Fibroblast of upper back skin (primary cell): ENCODE measurements around the gene TMPRSS11E.
A peak's percentile ranks its signal among the peaks of the same experiment; 100 is the strongest.
"Not testable (repeated sequence)": the region's sequence is repeated elsewhere in the genome, so short reads cannot be mapped to it uniquely, and the experiment has no call there.

Experiments
- DNase-seq: peaks from one replicate; pipeline ENCODE4 v3.0.0-alpha.2; 2013

TMPRSS11E gene, protein sequence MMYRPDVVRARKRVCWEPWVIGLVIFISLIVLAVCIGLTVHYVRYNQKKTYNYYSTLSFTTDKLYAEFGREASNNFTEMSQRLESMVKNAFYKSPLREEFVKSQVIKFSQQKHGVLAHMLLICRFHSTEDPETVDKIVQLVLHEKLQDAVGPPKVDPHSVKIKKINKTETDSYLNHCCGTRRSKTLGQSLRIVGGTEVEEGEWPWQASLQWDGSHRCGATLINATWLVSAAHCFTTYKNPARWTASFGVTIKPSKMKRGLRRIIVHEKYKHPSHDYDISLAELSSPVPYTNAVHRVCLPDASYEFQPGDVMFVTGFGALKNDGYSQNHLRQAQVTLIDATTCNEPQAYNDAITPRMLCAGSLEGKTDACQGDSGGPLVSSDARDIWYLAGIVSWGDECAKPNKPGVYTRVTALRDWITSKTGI

DNA sequence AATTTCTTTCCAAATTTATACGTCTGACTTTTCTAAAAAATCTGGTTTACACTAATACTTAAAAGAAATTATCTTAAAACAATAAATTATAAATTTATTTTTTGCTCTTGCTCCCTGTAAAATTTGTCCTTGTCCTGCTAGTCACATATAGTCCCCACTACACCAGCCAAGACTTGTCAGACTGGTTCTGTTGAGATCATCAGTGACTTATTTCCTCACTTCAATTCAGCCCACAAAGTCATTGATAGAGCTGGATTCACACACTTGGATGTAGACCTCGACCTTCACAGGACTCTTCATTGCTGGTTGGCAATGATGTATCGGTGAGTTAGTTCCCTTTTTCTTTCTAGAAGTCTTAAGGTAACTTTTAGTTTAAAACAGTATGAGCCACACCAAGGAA is at the start of gene TMPRSS11E:
TMPRSS11E (plus strand) TSS at position 263 of the 400 bp plus-strand sequence; CDS start at position 313, 50 bp downstream.
- DNase-seq: no peak

DNA sequence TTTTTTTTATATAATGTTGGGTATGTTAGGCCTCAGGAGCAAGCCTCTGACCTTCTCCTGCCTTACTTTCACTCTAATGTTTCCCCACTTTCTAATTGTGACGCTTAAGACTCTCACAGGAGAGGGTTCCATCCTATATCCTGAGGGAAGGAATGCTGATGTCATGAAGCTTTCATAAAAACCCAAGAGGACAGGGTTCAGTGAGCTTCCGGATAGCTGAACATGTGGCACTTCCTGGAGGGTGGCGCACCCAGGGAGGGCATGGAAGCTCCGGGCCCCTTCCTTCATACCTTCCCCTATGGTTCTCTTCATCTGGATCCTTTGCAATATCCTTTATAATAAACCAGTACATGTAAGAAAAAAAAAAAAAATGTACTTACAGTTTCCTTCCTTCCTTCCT is 48.0 kb upstream of the TMPRSS11E start:
- no peak for DNase-seq

DNA sequence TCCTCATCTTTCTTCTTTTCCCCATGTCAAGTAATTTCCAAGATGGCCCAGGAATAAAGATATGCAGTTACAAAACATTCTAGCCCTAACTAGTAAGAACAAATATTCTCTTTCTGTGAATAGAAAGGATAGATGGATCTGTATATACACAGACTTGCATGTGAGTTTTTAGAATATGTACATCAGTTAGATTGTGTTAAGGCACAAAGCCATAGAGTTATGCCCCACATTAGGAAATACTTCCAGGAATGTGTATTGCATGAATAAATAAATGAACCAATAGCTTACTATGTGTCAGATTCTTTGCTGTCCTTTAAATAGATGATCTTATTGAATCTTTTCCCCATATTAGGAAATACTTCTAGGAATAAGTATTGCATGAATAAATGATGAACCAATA is 46.0 kb upstream of the TMPRSS11E start:
- peak; percentile 9 for DNase-seq

DNA sequence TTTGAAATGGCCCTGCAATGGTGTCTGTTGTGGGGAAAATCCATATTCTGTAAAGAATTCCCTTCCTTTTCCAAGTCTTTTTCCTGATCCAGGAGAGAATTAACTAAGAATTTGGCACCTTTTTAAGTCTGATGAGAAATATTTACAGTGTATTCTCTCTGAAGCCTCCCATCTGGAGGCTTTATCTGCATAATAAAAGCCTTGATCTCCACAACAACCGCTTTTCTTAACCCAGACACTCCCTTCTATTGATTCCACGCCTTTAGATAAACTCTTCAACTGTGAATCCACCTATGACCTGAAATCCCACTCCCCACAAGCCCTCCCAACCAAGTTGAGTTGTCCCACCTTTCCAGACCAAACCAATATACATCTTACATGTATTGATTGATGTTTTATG is 43.1 kb upstream of the TMPRSS11E start:
- DNase-seq: no peak

DNA sequence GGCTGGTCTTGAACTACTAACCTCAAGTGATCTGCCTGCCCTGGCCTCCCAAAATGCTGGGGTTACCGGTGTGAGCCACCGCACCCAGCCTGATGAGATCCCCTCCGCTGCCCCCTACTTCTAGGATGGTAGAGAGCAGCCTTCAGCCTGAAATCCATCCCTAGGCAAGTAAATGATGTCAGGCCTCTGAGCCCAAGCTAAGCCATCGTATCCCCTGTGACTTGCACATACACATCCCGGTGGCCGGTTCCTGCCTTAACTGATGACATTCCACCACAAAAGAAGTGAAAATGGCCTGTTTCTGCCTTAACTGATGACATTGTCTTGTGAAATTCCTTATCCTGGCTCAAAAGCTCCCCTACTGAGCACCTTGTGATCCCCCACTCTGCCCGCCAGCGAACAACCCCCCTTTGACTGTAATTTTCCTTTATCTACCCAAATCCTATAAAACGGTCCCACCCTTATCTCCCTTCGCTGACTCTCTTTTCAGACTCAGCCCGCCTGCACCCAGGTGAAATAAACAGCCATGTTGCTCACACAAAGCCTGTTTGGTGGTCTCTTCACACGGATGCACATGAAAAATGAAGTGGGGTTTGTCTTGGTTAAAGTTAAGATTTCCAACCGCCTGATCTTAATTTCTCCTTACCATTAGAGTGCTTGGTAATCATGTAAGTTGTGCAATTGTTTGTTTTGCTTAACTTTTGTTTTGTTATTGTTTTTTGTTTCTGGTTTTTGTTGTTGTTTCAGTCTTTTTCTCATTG is 41.4 kb upstream of the TMPRSS11E start:
- DNase-seq: not testable (repeated sequence)

DNA sequence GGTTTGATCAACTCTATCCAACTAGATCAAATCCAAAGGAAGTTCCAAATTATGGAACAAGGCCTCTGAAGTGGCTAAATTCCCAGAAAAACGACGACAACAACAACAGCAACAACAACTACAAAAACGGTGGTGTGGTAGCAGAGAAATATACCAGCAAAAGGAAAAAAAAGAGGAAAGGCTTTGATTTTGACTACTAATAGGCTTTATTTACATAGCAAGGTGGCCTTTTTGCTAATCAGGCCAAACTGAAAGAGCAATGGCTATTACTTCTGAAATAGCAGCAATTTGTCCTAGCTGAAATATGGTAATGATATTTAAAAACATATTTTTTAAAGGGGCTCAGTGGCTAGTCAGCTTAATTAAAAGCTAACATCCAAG is 40.8 kb upstream of the TMPRSS11E start:
- DNase-seq: no peak

DNA sequence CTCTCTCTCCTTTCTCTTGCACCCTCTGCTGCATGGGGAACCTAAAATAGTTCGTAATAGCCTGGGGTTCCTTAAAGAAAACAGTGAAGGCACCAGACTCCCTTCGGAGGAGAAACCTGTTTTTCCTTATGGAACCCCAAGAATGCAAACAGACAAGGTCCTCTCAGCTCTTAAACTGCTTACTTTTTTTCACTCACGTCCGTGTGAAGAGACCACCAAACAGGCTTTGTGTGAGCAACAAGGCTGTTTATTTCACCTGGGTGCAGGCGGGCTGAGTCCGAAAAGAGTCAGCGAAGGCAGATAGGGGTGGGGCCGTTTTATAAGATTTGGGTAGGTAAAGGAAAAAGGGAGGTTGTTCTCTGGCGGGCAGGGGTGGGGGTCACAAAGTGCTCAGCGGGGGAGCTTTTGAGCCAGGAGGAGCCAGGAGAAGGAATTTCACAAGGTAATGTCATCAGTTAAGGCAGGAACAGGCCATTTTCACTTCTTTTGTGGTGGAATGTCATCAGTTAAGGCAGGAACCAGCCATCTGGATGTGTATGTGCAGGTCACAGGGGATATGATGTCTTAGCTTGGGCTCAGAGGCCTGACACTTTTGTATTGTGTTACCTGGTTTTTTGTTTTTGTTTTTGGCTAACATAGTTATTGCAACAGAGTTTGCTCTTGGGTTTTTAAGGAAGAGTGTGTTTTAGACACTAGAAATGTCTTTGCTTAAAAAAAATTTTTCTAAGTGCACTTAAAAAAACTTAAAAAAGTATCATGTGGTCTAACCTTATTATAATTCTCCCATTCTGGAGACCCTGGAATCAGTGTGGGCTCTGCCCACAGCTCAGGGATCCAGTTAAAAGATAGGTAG is 40.0 kb upstream of the TMPRSS11E start:
- not testable (repeated sequence) for DNase-seq

DNA sequence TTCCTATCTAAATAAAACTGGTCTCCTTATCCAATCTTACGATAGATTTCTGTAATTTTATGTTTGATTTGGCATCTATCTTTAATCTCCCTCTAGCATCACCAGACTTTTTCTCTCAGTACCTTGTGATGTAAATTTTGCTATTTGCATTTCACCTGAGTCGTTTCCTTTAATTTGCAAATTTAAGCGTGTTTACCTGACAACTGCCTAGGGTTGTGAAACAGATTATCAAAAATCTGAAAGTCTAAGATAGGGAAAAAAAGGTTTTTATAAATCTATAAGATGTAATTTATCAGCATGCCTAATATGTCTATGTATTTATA is 39.4 kb upstream of the TMPRSS11E start:
- DNase-seq: no peak

DNA sequence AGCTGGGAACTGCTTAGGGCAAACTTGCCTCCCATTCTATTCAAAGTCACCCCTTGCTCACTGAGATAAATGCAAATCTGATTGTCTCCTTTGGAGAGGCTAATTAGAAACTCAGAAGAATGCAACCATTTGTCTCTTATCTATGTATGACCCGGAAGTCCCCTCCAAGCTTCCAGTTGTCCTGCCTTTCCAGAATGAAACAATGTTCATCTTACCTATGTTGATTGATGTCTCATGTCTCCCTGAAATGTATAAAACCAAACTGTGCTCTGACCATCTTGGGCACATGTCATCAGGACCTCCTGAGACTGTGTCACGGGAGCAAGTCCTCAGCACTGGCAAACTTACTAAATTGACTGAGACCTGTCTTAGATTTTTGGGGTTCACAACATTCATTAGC is 37.1 kb upstream of the TMPRSS11E start:
- no peak for DNase-seq

DNA sequence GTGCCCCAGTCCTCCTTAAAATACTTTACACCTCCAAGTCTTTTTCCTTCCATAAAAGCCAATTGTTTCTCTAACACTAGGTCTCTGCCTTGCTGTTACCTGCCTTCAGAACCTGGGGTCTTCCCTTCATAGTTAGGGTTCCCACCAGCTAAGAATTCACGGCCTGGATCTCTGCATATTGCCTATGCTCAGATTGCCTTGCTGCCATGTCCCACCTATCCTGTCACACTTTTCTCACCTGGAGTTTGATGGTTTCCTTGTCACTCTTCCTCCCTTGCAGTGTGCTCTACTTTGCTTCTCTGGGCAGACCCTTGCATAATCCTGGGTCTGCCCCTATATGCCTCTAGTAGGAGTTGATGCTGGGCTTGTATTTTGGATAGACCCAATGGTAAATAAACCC is 36.6 kb upstream of the TMPRSS11E start:
- DNase-seq: no peak

DNA sequence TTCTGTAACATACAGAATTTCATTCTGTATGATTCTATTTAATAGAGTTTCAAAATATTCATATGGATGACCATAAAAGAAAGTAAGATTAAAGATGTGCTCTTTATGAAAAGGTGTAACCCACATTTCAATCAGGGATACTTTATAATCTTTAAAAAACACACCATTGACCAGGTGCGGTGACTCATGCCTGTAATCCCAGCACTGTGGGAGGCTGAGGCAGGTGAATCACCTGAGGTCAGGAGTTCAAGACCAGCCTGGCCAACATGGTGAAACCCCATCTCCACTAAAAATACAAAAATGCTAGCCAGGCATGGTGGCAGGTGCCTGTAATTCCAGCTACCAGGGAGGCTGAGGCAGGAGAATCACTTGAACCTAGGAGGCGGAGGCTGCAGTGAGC is 35.2 kb upstream of the TMPRSS11E start:
- DNase-seq: not testable (repeated sequence)

DNA sequence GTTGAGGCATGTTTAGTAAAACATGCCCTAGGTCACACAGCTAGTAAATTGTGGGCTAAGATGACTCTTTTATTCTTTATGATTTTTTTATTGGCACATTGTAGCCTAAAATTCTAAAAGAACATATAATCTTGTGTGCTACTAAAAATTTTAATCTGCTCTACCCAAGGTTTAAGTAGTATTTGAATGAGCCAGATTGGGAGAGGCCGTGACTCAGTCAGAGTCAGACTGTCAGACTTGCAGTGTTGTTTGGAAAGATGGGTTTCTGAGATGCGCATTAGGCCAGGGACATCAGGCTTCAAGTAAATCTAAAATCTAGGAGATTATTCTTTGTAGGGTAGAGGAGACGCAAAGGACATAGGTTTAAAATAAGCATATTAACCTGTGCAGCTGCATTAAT is 30.7 kb upstream of the TMPRSS11E start:
- no peak for DNase-seq

DNA sequence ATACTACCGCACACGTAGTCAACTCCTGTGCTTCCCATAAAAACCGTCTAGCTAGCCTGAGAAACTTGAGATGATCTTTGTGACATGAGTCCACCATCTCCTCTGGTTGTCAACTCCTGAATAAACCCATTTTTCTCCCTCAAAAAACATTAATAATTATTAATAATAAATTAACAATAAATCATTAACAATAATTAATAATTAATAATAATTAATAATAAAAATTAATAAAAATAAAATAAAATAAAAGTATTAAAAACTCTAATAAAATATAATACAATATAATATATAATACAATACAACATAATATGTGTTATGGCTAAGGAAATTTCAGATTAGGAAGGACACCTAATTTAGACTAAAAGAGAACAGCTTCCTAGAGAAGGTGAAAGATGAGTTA is 20.7 kb upstream of the TMPRSS11E start:
- DNase-seq: no peak

DNA sequence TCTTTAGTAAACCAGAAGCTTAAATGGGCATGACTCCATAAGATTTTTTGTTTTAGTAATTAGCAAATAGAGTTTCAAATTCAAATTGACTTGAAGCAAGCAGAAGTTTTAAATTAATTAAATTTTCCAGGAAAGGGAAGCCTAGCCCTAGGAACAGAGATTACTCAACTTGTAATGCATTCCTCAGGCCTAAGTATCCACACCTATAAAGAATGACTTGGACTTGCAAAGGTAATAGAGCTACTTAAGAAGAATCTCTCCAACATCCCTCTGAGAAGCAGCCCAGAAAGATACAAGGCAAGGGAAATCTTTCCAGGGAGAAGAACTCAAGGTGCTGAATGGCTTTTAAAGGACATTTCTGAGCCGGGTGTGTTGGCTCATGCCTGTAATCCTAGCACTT is 16.9 kb upstream of the TMPRSS11E start:
- DNase-seq: no peak

DNA sequence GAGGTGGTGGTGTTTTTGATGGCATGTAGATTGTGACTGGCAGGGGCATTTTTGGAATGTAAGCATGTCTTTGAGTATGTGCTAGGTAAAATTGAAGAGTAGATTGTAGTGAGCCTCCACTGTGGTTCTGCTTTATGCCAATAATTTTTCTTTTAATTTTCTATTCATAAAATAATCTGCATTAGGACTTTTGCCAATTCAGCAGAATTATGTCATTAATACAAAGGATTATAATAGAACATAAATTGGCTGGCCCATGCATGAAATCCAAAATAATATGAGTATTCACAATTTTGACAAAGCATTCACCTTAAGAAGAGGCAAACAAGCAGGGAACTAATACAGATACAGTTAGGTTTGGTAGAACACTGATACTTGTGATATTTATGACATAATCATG is 14.9 kb upstream of the TMPRSS11E start:
- DNase-seq: no peak

DNA sequence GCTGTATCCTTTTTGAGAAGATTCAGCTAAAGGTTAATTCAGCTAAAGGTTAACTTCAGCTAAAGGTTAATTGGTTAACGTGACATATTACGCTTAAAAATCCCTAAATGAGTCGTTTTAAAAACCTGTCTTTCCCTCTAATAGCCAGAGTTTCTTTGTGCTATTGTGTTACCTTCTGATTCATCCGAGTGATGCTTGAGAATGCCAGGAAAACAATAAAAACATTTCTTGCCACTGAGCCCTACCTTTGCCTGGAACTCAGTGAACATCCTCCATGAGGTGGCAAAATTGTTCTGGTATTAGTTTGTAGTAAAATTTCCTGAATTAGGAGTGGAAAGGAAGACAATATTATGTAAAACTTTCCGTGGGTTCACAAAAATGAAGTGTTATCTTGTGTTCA is 13.7 kb upstream of the TMPRSS11E start:
- no peak for DNase-seq

DNA sequence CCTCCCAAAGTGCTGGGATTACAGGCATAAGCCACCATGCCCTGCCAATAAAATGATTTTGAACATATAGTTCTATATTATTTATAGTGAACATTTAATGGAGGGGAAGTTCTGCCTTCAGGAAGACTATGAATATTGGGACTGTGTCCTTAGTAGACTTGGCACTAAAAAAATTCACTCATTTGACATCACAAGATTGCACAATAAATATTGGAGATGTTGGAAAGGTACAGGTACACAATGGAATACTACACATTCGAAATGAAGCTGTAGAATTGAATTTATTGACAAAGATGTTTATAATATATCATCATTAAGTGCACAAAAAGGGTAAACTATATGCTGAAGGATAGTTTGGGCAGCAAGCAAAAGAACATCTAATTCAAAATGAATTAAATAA is 13.0 kb upstream of the TMPRSS11E start:
- no peak for DNase-seq

DNA sequence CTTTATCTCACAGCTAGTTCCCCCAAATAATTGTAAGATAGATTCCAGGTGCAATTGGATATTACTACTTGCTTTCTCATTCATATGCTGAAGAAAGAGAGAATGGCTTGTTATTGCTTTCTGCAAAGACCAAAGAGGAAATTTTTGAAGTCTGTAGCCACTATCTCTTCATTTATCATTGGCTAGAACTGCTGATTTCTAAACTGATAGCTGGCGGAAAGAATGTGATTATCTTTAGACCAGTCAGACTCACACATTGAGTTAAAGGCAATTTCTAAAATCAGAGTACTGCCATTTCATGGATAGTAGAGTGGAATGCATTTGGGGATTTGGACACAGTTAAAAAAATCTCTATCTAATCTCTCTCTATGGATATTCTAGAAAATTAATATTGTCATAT is 12.4 kb upstream of the TMPRSS11E start:
- DNase-seq: no peak

DNA sequence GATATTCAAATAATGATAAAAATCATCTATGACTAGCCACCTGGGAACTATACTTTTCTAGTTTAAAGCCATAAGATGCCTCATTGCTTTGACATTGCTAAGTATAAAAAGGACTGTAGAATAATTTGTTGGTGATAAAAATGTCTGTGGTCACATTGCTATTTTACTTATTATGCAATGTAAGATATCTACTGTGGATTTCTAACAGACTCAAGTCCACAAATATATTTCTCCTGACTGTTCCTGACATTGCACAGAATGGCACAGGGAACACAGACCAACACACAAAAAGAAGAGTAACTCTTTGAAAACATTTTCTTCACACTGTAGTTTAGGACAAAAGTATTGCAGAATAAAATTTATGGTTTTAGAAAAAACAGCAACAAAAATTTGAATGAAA is 2.2 kb upstream of the TMPRSS11E start:
- DNase-seq: no peak

DNA sequence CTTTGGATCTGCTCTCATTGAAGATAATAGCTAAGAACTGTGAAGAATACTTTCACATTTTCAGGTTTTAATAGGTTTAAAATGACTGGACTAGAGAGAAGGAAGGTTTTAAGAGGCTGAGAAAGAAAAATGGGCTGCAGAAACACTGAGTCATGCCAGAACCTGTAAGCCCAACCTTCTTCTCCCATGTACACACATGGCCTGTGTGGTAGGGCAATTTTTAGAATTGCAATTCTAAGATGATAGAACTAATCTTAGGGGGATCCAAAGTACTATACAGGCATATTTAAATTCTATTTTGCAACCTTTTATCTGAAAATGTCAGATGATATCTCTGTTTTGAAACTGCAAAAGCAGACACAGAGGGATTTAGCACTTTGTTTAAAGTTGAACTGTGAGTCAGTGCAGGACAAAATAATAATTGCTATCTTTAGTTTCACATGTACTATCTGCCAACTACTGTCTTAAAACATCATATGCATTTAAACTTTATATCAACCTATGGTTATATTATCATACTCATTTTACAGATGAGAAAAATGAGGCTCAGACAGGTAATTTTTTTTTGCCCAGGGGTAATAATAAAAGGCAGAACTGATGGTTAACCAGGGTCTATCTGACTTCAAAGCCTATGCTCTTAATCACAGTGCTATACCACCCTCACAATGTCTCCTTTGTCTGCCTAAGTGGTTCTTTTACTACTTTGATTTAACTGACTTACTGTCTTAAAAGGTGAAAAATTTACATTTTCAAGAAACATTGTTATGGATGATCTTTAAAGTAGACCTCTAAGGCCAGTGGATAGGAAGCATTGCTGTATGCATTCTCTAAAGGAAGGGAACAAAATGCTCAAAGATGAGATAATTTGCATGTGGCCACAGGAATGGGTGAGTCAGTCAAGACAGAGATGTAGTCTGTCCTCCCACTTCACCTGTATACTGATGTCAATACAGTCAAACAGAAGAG is 4.3 kb downstream of the TMPRSS11E start:
- no peak for DNase-seq

DNA sequence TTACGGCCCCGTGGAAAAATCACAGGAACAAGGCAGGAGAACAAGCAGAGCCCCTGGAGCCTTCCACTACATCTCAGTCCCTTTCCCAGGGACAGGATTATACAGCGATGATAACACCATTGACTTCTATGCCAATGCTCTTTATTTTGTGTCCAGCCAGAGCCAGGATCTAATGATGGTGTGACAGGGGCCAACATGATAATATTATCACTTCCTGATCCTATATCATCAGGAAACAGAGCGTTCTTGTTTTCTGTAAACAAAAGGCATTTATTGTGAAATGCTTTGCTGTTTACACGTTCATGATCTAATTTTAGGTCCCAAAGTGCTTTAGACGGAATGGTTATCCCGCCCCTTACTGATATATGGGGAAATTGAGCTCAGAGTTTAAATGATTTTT is 12.8 kb downstream of the TMPRSS11E start:
- no peak for DNase-seq

DNA sequence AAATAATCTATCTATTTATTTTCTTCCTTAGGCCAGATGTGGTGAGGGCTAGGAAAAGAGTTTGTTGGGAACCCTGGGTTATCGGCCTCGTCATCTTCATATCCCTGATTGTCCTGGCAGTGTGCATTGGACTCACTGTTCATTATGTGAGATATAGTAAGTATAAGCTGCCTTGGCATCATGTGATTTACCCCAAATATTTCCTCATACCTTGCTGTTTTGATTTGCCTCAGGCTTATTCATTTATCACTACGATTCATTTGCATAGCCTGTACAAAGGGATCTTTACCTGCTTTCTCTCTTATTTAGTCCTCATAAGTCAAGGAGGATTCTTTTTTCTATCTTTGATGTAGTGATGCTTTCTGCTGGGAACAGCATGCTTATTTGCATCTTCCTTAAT is 14.5 kb downstream of the TMPRSS11E start:
- DNase-seq: no peak
